ENCODE results near the gene MACROD2. TPM values are rescaled to one million over a fixed set of nuclear protein-coding genes. Genes with fewer than 3 reads are reported as not detected.

MACROD2 gene
- total and polyA plus RNA-seq, 4 donors = 0.66 to 10.5 (median 3.3) TPM

GRCh38 chr20:14012671-14013070 is 17.4 kb downstream of the MACROD2 start (continued):
- no peak for TF ChIP-seq CTCF (IDR thresholded peaks at IDR 0.05; ENCODE audit: low read depth, low read length, missing input control)

- no peaks in the 10 kb centered on the region for H3K27me3 ChIP-seq (ENCODE audit: control insufficient read depth in 4 of 4, insufficient read depth in 4 of 4, low read length in 3 of 4)
- 90% methylated on average over 1 of the region's 1 CpG for WGBS
- no peaks in the 10 kb centered on the region for H3K4me1 ChIP-seq (ENCODE audit: control insufficient read depth in 4 of 4, insufficient read depth in 4 of 4, low read length in 3 of 4)
- H3K27ac ChIP-seq (ENCODE audit: low read depth in 1 of 2, low read length in 2 of 2) = no peak overlapping the region
- DNase-seq (ENCODE audit: low spot score) = no peak
- no peak overlapping the region for H3K9ac ChIP-seq (ENCODE audit: low read depth in 1 of 2, low read length in 2 of 2)
- H3K9me3 ChIP-seq (ENCODE audit: control insufficient read depth in 4 of 4, low read length in 3 of 4) = no peaks in the 10 kb centered on the region
- no peak overlapping the region for H3K4me3 ChIP-seq (ENCODE audit: low read depth in 1 of 3, low read length in 3 of 3)
- H3K36me3 ChIP-seq (ENCODE audit: control insufficient read depth in 4 of 4, insufficient read depth in 3 of 4, low read depth in 1 of 4, low read length in 3 of 4) = no peaks in the 10 kb centered on the region
- TF ChIP-seq TAF1 (conservative IDR thresholded peaks at IDR 0.05) (no peak), ZBTB33 (IDR thresholded peaks at IDR 0.05) (no peak)
Observed at GRCh38 chr20:14030991-14031390, 35.7 kb downstream of the MACROD2 start.

GRCh38 chr20:14033310-14033709 is 38.0 kb downstream of the MACROD2 start:
- DNase-seq (ENCODE audit: low spot score) = no peak
- TF ChIP-seq MAX (IDR thresholded peaks at IDR 0.05) (no peak), FOXA2 (IDR thresholded peaks at IDR 0.05) (no peak), YY1 (IDR thresholded peaks at IDR 0.05) (no peak), CTCF (IDR thresholded peaks at IDR 0.05; ENCODE audit: low read depth, low read length, missing input control) (no peak), SP1 (IDR thresholded peaks at IDR 0.05) (no peak), GABPA (IDR thresholded peaks at IDR 0.05 in 1 of 2, conservative IDR thresholded peaks at IDR 0.05 in 1 of 2) (no peak), NR2F2 (IDR thresholded peaks at IDR 0.05) (no peak), FOXA1 (IDR thresholded peaks at IDR 0.05) (no peak), ATF3 (IDR thresholded peaks at IDR 0.05) (no peak), ZBTB33 (IDR thresholded peaks at IDR 0.05) (no peak), REST (IDR thresholded peaks at IDR 0.05) (no peak), RAD21 (IDR thresholded peaks at IDR 0.05) (no peak), RXRA (IDR thresholded peaks at IDR 0.05) (no peak), JUND (IDR thresholded peaks at IDR 0.05) (no peak), TAF1 (conservative IDR thresholded peaks at IDR 0.05) (no peak), HNF4G (IDR thresholded peaks at IDR 0.05) (no peak), EGR1 (IDR thresholded peaks at IDR 0.05; ENCODE audit: low read depth in 2 of 2) (no peak), HNF4A (conservative IDR thresholded peaks at IDR 0.05) (no peak)
- 93% methylated on average over 1 of the region's 1 CpG for WGBS
- Histone ChIP-seq H3K27ac (ENCODE audit: low read depth in 1 of 2, low read length in 2 of 2) (no peak overlapping the region), H3K4me1 (ENCODE audit: control insufficient read depth in 4 of 4, insufficient read depth in 4 of 4, low read length in 3 of 4) (no peaks in the 10 kb centered on the region), H3K4me3 (ENCODE audit: low read depth in 1 of 3, low read length in 3 of 3) (no peak overlapping the region), H3K27me3 (ENCODE audit: control insufficient read depth in 4 of 4, insufficient read depth in 4 of 4, low read length in 3 of 4) (no peaks in the 10 kb centered on the region), H3K9me3 (ENCODE audit: control insufficient read depth in 4 of 4, low read length in 3 of 4) (no peaks in the 10 kb centered on the region), H3K36me3 (ENCODE audit: control insufficient read depth in 4 of 4, insufficient read depth in 3 of 4, low read depth in 1 of 4, low read length in 3 of 4) (no peaks in the 10 kb centered on the region), H3K9ac (ENCODE audit: low read depth in 1 of 2, low read length in 2 of 2) (no peak overlapping the region)

Data from liver (tissue), 9 donors.